ENCODE data around the gene CCDC171. TPM values are rescaled to one million over a fixed set of nuclear protein-coding genes. Genes with fewer than 3 reads are reported as not detected.

The CCDC171 gene
- total RNA-seq, 2 experiments from 2014 or later = 10.4 to 18.2 TPM

DNA sequence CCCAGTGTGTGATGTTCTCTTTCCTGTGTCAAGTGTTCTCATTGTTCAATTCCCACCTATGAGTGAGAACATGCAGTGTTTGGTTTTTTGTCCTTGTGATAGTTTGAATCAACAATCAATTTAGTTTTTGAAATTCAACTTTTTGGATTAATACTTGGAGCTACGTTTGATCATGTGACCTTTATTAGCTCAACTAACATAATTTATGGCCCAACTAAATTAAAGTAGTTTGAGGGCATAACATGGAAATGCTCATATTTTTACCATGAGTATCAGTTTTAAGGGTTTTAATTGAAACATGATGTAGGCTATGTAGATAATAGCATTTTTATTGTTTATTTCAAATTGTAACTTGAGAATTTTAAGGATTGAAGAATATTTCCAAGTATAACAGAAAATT is 168.0 kb downstream of the CCDC171 start:
- H3K9me3 ChIP-seq (ENCODE audit: low read length) = no peaks in the 10 kb centered on the region
- ChIA-PET POLR2A (no interaction called here), CTCF (ENCODE audit: unreplicated experiment) (no interaction called here)
- H3K79me2 ChIP-seq (ENCODE audit: insufficient read depth, low read depth, low read length) = no peaks in the 10 kb centered on the region
- H3K36me3 ChIP-seq (ENCODE audit: insufficient read depth, low read length) = no peaks in the 10 kb centered on the region
- BruUV-seq (replicated peaks) = no TSS peak
- H4K20me1 ChIP-seq (ENCODE audit: insufficient read depth, low read length) = no peaks in the 10 kb centered on the region
- TF ChIP-seq, protein P1, sequence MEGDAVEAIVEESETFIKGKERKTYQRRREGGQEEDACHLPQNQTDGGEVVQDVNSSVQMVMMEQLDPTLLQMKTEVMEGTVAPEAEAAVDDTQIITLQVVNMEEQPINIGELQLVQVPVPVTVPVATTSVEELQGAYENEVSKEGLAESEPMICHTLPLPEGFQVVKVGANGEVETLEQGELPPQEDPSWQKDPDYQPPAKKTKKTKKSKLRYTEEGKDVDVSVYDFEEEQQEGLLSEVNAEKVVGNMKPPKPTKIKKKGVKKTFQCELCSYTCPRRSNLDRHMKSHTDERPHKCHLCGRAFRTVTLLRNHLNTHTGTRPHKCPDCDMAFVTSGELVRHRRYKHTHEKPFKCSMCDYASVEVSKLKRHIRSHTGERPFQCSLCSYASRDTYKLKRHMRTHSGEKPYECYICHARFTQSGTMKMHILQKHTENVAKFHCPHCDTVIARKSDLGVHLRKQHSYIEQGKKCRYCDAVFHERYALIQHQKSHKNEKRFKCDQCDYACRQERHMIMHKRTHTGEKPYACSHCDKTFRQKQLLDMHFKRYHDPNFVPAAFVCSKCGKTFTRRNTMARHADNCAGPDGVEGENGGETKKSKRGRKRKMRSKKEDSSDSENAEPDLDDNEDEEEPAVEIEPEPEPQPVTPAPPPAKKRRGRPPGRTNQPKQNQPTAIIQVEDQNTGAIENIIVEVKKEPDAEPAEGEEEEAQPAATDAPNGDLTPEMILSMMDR (conservative IDR thresholded peaks at IDR 0.05; ENCODE audit: low read length) = no peak
- TF ChIP-seq EZH2phosphoT487 (IDR thresholded peaks at IDR 0.05; ENCODE audit: borderline replicate concordance, low read depth, low read length) = no peak
- H3K4me3 ChIP-seq (ENCODE audit: low read depth, low read length, poor library complexity, severe bottlenecking) = no peak overlapping the region
- DNase-seq (ENCODE audit: low spot score) = no peak
- no peaks in the 10 kb centered on the region for H3K4me1 ChIP-seq (ENCODE audit: insufficient read depth, low read length, poor library complexity, severe bottlenecking)
- intact Hi-C loops (cut with micrococcal nuclease; ENCODE audit: unreplicated experiment) = no loop called here
- H3K9me2 ChIP-seq (ENCODE audit: insufficient read depth, low read length) = no peaks in the 10 kb centered on the region
- H3K27ac ChIP-seq (ENCODE audit: low read depth, low read length, poor library complexity, severe bottlenecking) = no peak overlapping the region
- no peak overlapping the region for H3K4me2 ChIP-seq (ENCODE audit: low read length)
- no peak overlapping the region for H2AFZ ChIP-seq (ENCODE audit: low read length)

DNA sequence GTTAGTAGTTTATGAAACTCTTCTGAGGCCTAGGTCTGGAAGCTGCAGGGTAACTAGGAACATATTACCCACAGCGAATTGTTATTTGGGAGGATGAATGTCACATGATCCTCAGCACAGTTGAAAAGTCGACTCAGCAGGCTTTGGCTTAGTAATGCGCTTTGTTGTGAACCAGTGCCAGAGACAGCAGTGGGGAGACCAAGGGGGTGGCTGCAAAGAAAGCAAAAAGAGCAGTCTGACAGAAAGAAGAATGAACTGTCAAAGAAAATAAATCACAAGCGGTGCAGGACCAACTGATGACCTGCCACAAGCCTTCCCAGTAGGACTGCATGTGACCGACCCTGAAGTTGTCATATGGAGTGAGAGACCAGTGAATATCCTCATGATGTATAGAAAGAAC is 170.0 kb downstream of the CCDC171 start:
- no peak overlapping the region for H3K4me2 ChIP-seq (ENCODE audit: low read length)
- DNase-seq (ENCODE audit: low spot score) = no peak
- no peak for TF ChIP-seq EZH2phosphoT487 (IDR thresholded peaks at IDR 0.05; ENCODE audit: borderline replicate concordance, low read depth, low read length)
- TF ChIP-seq, protein P1 (conservative IDR thresholded peaks at IDR 0.05; ENCODE audit: low read length) = no peak
- no peaks in the 10 kb centered on the region for H3K9me3 ChIP-seq (ENCODE audit: low read length)
- H2AFZ ChIP-seq (ENCODE audit: low read length) = no peak overlapping the region
- H3K4me1 ChIP-seq (ENCODE audit: insufficient read depth, low read length, poor library complexity, severe bottlenecking) = no peaks in the 10 kb centered on the region
- no peaks in the 10 kb centered on the region for H4K20me1 ChIP-seq (ENCODE audit: insufficient read depth, low read length)
- BruUV-seq (replicated peaks) = no TSS peak
- H3K4me3 ChIP-seq (ENCODE audit: low read depth, low read length, poor library complexity, severe bottlenecking) = no peak overlapping the region
- H3K36me3 ChIP-seq (ENCODE audit: insufficient read depth, low read length) = no peaks in the 10 kb centered on the region
- no peak overlapping the region for H3K27ac ChIP-seq (ENCODE audit: low read depth, low read length, poor library complexity, severe bottlenecking)
- no peaks in the 10 kb centered on the region for H3K79me2 ChIP-seq (ENCODE audit: insufficient read depth, low read depth, low read length)
- POLR2A ChIA-PET = interaction anchor here (0.6 to 1.0 kb wide), 4 partner anchors 11 to 55 kb away, joined by 3 read pairs; no protein-coding TSS in a partner anchor
- no peaks in the 10 kb centered on the region for H3K9me2 ChIP-seq (ENCODE audit: insufficient read depth, low read length)
- intact Hi-C loops (cut with micrococcal nuclease; ENCODE audit: unreplicated experiment) = no loop called here
- CTCF ChIA-PET (ENCODE audit: unreplicated experiment) = no interaction called here

DNA sequence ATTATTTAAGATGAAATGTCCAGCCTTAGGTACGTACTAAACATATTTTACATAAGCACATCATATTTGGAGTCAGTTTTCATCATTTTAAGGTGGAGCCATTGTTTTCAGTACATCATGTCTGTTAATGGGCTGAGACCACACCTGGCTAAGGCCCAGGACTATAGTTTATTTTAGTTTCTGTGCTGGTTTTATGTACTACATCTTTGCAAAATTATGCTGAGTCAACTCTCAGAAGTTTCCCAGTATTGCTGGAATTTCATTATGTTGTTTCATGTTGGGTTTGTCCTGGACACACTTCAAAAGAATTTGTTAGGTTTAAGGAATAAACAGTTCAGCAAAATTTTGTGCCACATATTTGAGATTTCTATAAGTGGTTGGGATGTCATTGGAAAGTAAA is 171.2 kb downstream of the CCDC171 start:
- H3K4me3 ChIP-seq (ENCODE audit: low read depth, low read length, poor library complexity, severe bottlenecking) = no peak overlapping the region
- no peaks in the 10 kb centered on the region for H3K4me1 ChIP-seq (ENCODE audit: insufficient read depth, low read length, poor library complexity, severe bottlenecking)
- BruUV-seq (replicated peaks) = no TSS peak
- H3K9me3 ChIP-seq (ENCODE audit: low read length) = no peaks in the 10 kb centered on the region
- ChIA-PET CTCF (ENCODE audit: unreplicated experiment) (no interaction called here), POLR2A (interaction anchor here (0.7 kb wide), 1 partner anchor 392 kb away, joined by 3 read pairs; no protein-coding TSS in a partner anchor)
- no peaks in the 10 kb centered on the region for H3K79me2 ChIP-seq (ENCODE audit: insufficient read depth, low read depth, low read length)
- H2AFZ ChIP-seq (ENCODE audit: low read length) = no peak overlapping the region
- TF ChIP-seq, protein P1 (conservative IDR thresholded peaks at IDR 0.05; ENCODE audit: low read length) = no peak
- no peak for TF ChIP-seq EZH2phosphoT487 (IDR thresholded peaks at IDR 0.05; ENCODE audit: borderline replicate concordance, low read depth, low read length)
- H3K27ac ChIP-seq (ENCODE audit: low read depth, low read length, poor library complexity, severe bottlenecking) = no peak overlapping the region
- DNase-seq (ENCODE audit: low spot score) = no peak
- H3K4me2 ChIP-seq (ENCODE audit: low read length) = no peak overlapping the region
- no peaks in the 10 kb centered on the region for H3K9me2 ChIP-seq (ENCODE audit: insufficient read depth, low read length)
- no peaks in the 10 kb centered on the region for H4K20me1 ChIP-seq (ENCODE audit: insufficient read depth, low read length)
- intact Hi-C loops (cut with micrococcal nuclease; ENCODE audit: unreplicated experiment) = no loop called here
- no peaks in the 10 kb centered on the region for H3K36me3 ChIP-seq (ENCODE audit: insufficient read depth, low read length)
